Caco-2 (cell line): ENCODE measurements around the gene CC2D1A. TPM values are rescaled to one million over a fixed set of nuclear protein-coding genes. Genes with fewer than 3 reads are reported as not detected.

Experiments used
- BruUV-seq: library from RNA; stranded (reverse); fragments of 400-500 nt; replicated peaks from 2 replicates; lab custom pipeline; 2021; lab: Mats Ljungman, UMichigan
- CTCF ChIA-PET: fragments of 300-600 bp; sonication (Branson Sonifier 250); formaldehyde crosslinking; loops from one replicate; lab custom pipeline; 2022; ENCODE audit warnings: antibody characterized with exemption; lab: Charles Lee
- POLR2A ChIA-PET: fragments of 300-600 bp; sonication (Branson Sonifier 250); formaldehyde crosslinking; loops from one replicate; lab custom pipeline; 2022; ENCODE audit warnings: antibody characterized with exemption; lab: Charles Lee
- DNase-seq, 2 experiments: peaks; one replicate each; pipeline versions ENCODE4 v3.0.0 to v3.0.0-alpha.2; 2020 to 2022
- H3K27me3 ChIP-seq: replicated peaks from 2 replicates; pipeline ENCODE4 v1.6.0; 2011; ENCODE audit warnings: low read length; ENCODE audit not compliant: control insufficient read depth, insufficient read depth
- H3K36me3 ChIP-seq: 2 replicates; pipeline ENCODE4 v1.5.1; 2011; ENCODE audit warnings: low read length; ENCODE audit not compliant: control insufficient read depth, insufficient read depth
- H3K4me1 ChIP-seq: fragments of 250-450 bp; sonication (Bioruptor Pico); 2 replicates; pipeline ENCODE4 v1.5.1; 2020; ENCODE audit warnings: mild to moderate bottlenecking
- H3K4me3 ChIP-seq: 2 replicates; pipeline ENCODE4 v1.5.1; 2011; ENCODE audit warnings: low read depth, mild to moderate bottlenecking, control low read depth, low read length
- H3K9me3 ChIP-seq: fragments of 250-450 bp; sonication (Bioruptor Pico); 2 replicates; pipeline ENCODE4 v1.5.1; 2020; ENCODE audit warnings: mild to moderate bottlenecking, moderate library complexity
- H3K27ac Mint-ChIP-seq: one replicate; pipeline ENCODE4 v1.8.0; 2022; ENCODE audit warnings: mixed read lengths; ENCODE audit not compliant: unreplicated experiment
- H3K27me3 Mint-ChIP-seq: one replicate; pipeline ENCODE4 v1.8.0; 2022; ENCODE audit warnings: mixed read lengths; ENCODE audit not compliant: insufficient read depth, unreplicated experiment
- H3K36me3 Mint-ChIP-seq: one replicate; pipeline ENCODE4 v1.8.0; 2022; ENCODE audit warnings: mild to moderate bottlenecking, mixed read lengths; ENCODE audit not compliant: insufficient read depth, unreplicated experiment
- H3K4me1 Mint-ChIP-seq: one replicate; pipeline ENCODE4 v1.8.0; 2022; ENCODE audit warnings: low read depth, mixed read lengths; ENCODE audit not compliant: unreplicated experiment
- H3K4me3 Mint-ChIP-seq: one replicate; pipeline ENCODE4 v1.8.0; 2022; ENCODE audit warnings: mild to moderate bottlenecking, moderate library complexity, mixed read lengths; ENCODE audit not compliant: unreplicated experiment
- H3K9me3 Mint-ChIP-seq: one replicate; pipeline ENCODE4 v1.8.0; 2022; ENCODE audit warnings: mixed read lengths; ENCODE audit not compliant: unreplicated experiment
- CTCF ChIP-seq, 2 experiments: fragments of 200-600 bp in 1 of 2; IDR thresholded peaks; 1 replicate in 1 of 2; 2 replicates in 1 of 2; pipeline versions ENCODE4 v1.5.1 to v1.8.0; 2011 to 2022; ENCODE audit warnings: antibody characterized with exemption in 1 of 2, control low read depth in 1 of 2, inconsistent platforms in 1 of 2, low read depth in 1 of 2, low read length in 1 of 2, mild to moderate bottlenecking in 1 of 2, moderate library complexity in 1 of 2; ENCODE audit not compliant: insufficient read depth in 1 of 2, severe bottlenecking in 1 of 2, unreplicated experiment in 1 of 2
- intact Hi-C: fragments of 100-400 bp; cut with micrococcal nuclease; formaldehyde crosslinking; loops from one replicate; pipeline ENCODE4 v1.10.0; 2022; ENCODE audit not compliant: unreplicated experiment
- total RNA-seq: library from RNA; stranded (reverse); gene quantifications from 2 replicates; pipeline ENCODE4 v1.2.3, GENCODE V29; 2022

The CC2D1A gene
- total RNA-seq, 1 experiment from 2014 or later, result 48.2 TPM

- DNase-seq, result no peak
- Histone ChIP-seq H3K4me3 (no peak overlapping the region), H3K9me3 (no peaks in the 10 kb centered on the region), H3K27me3 (no peaks in the 10 kb centered on the region), H3K4me1 (peaks cover 13% of the 10 kb centered on the region), H3K36me3 (no peaks in the 10 kb centered on the region)
- Mint-ChIP-seq H3K36me3 (peaks cover 6% of the 10 kb centered on the region), H3K4me3 (no peak overlapping the region), H3K27ac (peak overlapping the region; percentile 35), H3K27me3 (no peaks in the 10 kb centered on the region), H3K9me3 (no peaks in the 10 kb centered on the region), H3K4me1 (peaks cover 7% of the 10 kb centered on the region)
- no peak for TF ChIP-seq CTCF (IDR thresholded peaks at IDR 0.05; ENCODE audit: insufficient read depth in 1 of 2, low read depth in 1 of 2, low read length in 1 of 2, severe bottlenecking in 1 of 2, unreplicated experiment in 1 of 2)
- ChIA-PET CTCF (interaction anchor here (0.5 to 1.2 kb wide), 4 partner anchors 25 to 192 kb away, joined by 3 read pairs; no protein-coding TSS in a partner anchor), POLR2A (no interaction called here)
- intact Hi-C loops, result loop anchor here (2.0 kb wide), 2 partner anchors 72 to 152 kb away; partner anchors contain the start of gene DCAF15
- BruUV-seq, result no TSS peak
Measured at GRCh38 chr19:13881251-13881691, 24.7 kb upstream of the CC2D1A start.

GRCh38 chr19:13881692-13882418, 24.1 kb upstream of the CC2D1A start:
- no peak for TF ChIP-seq CTCF (IDR thresholded peaks at IDR 0.05; ENCODE audit: insufficient read depth in 1 of 2, low read depth in 1 of 2, low read length in 1 of 2, severe bottlenecking in 1 of 2, unreplicated experiment in 1 of 2)
- H3K36me3 ChIP-seq, result no peaks in the 10 kb centered on the region
- intact Hi-C loops, result loop anchor here (2.0 kb wide), 2 partner anchors 71 to 151 kb away; partner anchors contain the start of gene DCAF15
- H3K4me1 ChIP-seq, result peaks cover 13% of the 10 kb centered on the region
- peak overlapping the region; percentile 35 for H3K27ac Mint-ChIP-seq
- no peak overlapping the region for H3K4me3 Mint-ChIP-seq
- no peak overlapping the region for H3K4me3 ChIP-seq
- CTCF ChIA-PET, result interaction anchor here (0.5 to 1.3 kb wide), 5 partner anchors 13 to 192 kb away, joined by 3 to 4 read pairs (median 3); partner anchors contain the start of gene IL27RA
- H3K9me3 ChIP-seq, result no peaks in the 10 kb centered on the region
- no peaks in the 10 kb centered on the region for H3K9me3 Mint-ChIP-seq
- no peak for DNase-seq
- peaks cover 7% of the 10 kb centered on the region for H3K4me1 Mint-ChIP-seq
- POLR2A ChIA-PET, result no interaction called here
- H3K27me3 ChIP-seq, result no peaks in the 10 kb centered on the region
- peaks cover 6% of the 10 kb centered on the region for H3K36me3 Mint-ChIP-seq
- no TSS peak for BruUV-seq
- H3K27me3 Mint-ChIP-seq, result no peaks in the 10 kb centered on the region

GRCh38 chr19:13882419-13882795, 23.6 kb upstream of the CC2D1A start:
- ChIA-PET CTCF (interaction anchor here (0.6 to 1.3 kb wide), 3 partner anchors 14 to 191 kb away, joined by 3 to 4 read pairs (median 3); partner anchors contain the start of gene IL27RA), POLR2A (no interaction called here)
- intact Hi-C loops, result no loop called here

More at GRCh38 chr19:13882419-13882795, 23.6 kb upstream of the CC2D1A start:
- Histone ChIP-seq H3K9me3 (no peaks in the 10 kb centered on the region), H3K36me3 (no peaks in the 10 kb centered on the region), H3K4me1 (peaks cover 13% of the 10 kb centered on the region), H3K27me3 (no peaks in the 10 kb centered on the region), H3K4me3 (no peak overlapping the region)
- Mint-ChIP-seq H3K4me1 (peaks cover 7% of the 10 kb centered on the region), H3K27me3 (no peaks in the 10 kb centered on the region), H3K9me3 (no peaks in the 10 kb centered on the region), H3K4me3 (no peak overlapping the region), H3K36me3 (peaks cover 6% of the 10 kb centered on the region), H3K27ac (no peak overlapping the region)
- TF ChIP-seq CTCF (IDR thresholded peaks at IDR 0.05; ENCODE audit: insufficient read depth in 1 of 2, low read depth in 1 of 2, low read length in 1 of 2, severe bottlenecking in 1 of 2, unreplicated experiment in 1 of 2), result no peak
- BruUV-seq, result no TSS peak
- no peak for DNase-seq
